NT2/D1 (cell line): ENCODE measurements around the gene DNAJC22.

Source experiments
- SUZ12 ChIP-seq: IDR thresholded peaks from 2 replicates; pipeline ENCODE4 v1.6.1; 2011; ENCODE audit not compliant: insufficient read length, insufficient read depth; ENCODE audit errors: extremely low read depth
- ZNF274 ChIP-seq: IDR thresholded peaks from 2 replicates; pipeline ENCODE4 v1.6.1; 2011; ENCODE audit warnings: mild to moderate bottlenecking, low read depth, low read length

DNA sequence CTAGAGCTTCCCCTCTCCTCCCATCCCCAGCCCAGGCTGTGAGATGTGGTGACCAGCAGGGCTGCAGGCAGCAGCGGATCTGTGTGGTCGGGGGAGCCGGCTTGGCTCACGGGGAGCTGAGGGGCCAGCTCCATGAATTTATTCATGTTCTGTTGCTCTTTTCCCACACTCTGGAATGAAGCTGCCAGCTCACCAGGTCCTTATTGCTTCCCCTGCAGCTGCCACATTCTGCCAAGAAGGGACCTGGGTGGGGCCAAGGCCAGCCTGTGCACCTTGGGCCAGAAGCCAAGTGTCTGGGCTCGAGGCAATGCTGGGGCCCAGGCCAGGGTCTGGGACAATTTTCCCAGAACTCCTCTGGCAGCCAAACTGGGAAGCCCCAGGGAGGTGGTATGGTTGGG lies 7.2 kb upstream of the DNAJC22 start:
- TF ChIP-seq SUZ12 (no peak), ZNF274 (no peak)
